ENCODE data around the gene CCDC40. TPM values are rescaled to one million over a fixed set of nuclear protein-coding genes. Genes with fewer than 3 reads are reported as not detected.

CCDC40 gene
- total RNA-seq, 1 donor from 2014 or later, result 29.6 TPM

DNA sequence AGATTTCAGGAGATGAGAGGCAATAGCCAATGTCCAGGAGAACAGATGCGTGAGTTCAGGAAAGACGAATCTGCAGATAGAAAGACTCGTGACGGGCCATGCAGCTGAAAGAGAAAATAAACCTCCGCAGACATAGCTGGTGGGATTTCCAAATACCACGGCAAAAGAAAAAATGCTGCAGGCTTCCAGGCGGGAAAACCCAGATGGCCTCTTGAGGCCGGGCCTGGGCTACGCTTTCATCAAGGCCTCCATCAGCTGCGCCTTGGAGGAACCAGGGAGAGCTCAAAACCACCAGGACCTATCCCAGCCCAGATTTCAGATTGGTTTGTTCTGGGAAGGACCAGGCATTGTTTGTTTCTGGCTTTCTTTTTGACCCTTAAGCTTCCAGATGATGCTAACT, 16.7 kb downstream of the CCDC40 start:
- Mint-ChIP-seq H3K4me1 (ENCODE audit: unreplicated experiment) (no peaks in the 10 kb centered on the region), H3K27ac (no peak overlapping the region), H3K9me3 (no peaks in the 10 kb centered on the region), H3K4me3 (no peak overlapping the region), H3K36me3 (peaks cover 12% of the 10 kb centered on the region), H3K27me3 (no peaks in the 10 kb centered on the region)
- TF ChIP-seq, protein P1, sequence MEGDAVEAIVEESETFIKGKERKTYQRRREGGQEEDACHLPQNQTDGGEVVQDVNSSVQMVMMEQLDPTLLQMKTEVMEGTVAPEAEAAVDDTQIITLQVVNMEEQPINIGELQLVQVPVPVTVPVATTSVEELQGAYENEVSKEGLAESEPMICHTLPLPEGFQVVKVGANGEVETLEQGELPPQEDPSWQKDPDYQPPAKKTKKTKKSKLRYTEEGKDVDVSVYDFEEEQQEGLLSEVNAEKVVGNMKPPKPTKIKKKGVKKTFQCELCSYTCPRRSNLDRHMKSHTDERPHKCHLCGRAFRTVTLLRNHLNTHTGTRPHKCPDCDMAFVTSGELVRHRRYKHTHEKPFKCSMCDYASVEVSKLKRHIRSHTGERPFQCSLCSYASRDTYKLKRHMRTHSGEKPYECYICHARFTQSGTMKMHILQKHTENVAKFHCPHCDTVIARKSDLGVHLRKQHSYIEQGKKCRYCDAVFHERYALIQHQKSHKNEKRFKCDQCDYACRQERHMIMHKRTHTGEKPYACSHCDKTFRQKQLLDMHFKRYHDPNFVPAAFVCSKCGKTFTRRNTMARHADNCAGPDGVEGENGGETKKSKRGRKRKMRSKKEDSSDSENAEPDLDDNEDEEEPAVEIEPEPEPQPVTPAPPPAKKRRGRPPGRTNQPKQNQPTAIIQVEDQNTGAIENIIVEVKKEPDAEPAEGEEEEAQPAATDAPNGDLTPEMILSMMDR (conservative IDR thresholded peaks at IDR 0.05), result no peak
- DNase-seq (ENCODE audit: extremely low spot score, unreplicated experiment), result no peak

DNA sequence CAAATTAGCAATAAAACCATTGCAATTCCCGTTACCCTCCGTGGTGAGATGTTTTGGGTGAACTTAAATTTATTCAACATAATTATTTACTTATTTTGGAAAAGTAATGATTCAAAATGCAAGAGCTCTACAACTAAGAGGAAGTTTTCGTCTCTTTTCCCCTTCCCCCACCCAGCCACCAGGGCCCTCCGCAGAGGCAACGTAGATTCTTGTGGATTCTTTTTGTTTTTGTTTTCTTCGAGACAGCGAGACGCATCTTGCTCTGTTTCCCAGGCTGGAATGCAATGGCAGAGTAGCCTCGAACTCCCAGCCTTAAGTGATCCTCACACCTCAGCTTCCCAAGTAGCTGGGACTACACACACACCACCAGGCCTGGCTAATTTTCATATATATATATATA, 19.2 kb downstream of the CCDC40 start:
- H3K27me3 Mint-ChIP-seq, result no peaks in the 10 kb centered on the region
- DNase-seq (ENCODE audit: extremely low spot score, unreplicated experiment), result no peak
- no peak overlapping the region for H3K4me3 Mint-ChIP-seq
- TF ChIP-seq, protein P1 (conservative IDR thresholded peaks at IDR 0.05), result no peak
- H3K36me3 Mint-ChIP-seq, result peaks cover 3% of the 10 kb centered on the region
- H3K27ac Mint-ChIP-seq, result no peak overlapping the region
- no peaks in the 10 kb centered on the region for H3K9me3 Mint-ChIP-seq
- H3K4me1 Mint-ChIP-seq (ENCODE audit: unreplicated experiment), result no peaks in the 10 kb centered on the region

DNA sequence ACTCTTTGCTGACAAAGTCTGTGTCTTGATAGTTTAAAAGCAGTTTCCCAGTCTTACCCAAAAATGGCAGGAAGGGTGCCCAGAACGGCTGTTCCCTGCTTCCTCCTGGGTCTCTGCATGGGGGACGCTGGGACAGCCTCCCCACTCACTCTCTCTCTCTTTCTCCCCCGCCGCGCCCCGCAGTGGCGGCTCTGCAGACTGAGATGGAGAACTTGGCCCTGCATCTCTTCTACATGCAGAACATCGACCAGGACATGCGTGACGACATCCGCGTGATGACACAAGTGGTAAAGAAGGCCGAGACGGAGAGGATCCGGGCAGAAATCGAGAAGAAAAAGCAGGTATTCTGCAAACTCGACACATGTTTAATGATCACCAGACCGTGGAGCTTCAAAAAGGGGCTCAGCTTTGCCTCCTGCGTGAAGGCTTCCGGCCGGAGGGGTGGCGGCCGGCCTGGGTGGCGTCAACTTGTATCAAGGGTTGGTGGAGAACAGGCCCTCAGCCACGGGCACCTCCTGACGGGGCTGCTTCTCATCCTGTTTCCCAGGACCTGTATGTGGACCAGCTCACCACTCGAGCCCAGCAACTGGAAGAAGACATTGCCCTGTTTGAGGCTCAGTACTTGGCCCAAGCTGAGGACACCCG, 22.0 kb downstream of the CCDC40 start:
- TF ChIP-seq, protein P1 (conservative IDR thresholded peaks at IDR 0.05), result no peak
- Mint-ChIP-seq H3K27ac (no peak overlapping the region), H3K4me3 (no peak overlapping the region), H3K9me3 (no peaks in the 10 kb centered on the region), H3K27me3 (no peaks in the 10 kb centered on the region), H3K4me1 (ENCODE audit: unreplicated experiment) (no peaks in the 10 kb centered on the region), H3K36me3 (no peaks in the 10 kb centered on the region)
- DNase-seq (ENCODE audit: extremely low spot score, unreplicated experiment), result no peak

DNA sequence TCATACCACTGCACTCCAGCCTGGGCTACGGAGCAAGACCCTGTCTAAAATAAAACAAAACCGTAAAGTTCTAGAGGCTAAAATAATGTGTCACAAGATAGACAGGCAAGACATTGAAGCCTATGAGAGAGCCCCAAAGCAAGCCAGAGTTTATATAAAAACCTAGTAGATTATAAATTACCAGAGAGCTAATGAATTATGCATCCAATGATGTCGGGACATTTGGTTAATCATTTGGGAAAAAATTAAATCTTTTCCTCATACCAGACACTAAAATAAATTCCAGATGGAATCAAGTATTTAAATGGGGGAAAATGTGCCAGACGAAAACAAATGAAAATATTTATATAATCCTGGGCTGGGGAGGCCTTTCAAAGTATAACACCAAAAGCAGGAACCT, 24.2 kb downstream of the CCDC40 start:
- Mint-ChIP-seq H3K9me3 (no peaks in the 10 kb centered on the region), H3K27ac (no peak overlapping the region), H3K27me3 (no peaks in the 10 kb centered on the region), H3K4me3 (no peak overlapping the region), H3K36me3 (no peaks in the 10 kb centered on the region), H3K4me1 (ENCODE audit: unreplicated experiment) (no peaks in the 10 kb centered on the region)
- no peak for DNase-seq (ENCODE audit: extremely low spot score, unreplicated experiment)
- TF ChIP-seq, protein P1 (conservative IDR thresholded peaks at IDR 0.05), result no peak

DNA sequence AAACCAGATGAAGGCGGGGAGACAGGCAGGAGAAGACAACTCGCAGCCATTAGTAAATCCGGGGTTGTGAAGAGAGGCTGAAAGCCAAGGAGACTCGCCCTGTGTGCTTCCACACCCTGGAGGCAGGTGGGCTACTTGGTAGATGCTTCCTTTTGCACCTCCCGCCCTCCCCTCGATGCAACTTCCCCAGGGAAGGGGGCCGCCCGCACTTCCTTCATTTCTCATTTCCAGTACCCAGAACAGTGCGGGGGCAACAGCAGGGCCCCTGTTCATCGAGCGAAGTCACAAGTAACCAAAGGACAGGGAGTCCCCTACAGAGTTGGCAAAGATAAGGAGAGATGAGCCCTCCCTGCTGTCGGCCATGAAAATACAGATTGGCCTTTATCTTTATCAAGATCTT, 25.0 kb downstream of the CCDC40 start:
- Mint-ChIP-seq H3K36me3 (no peaks in the 10 kb centered on the region), H3K27ac (no peak overlapping the region), H3K9me3 (no peaks in the 10 kb centered on the region), H3K27me3 (no peaks in the 10 kb centered on the region), H3K4me3 (no peak overlapping the region), H3K4me1 (ENCODE audit: unreplicated experiment) (no peaks in the 10 kb centered on the region)
- no peak for DNase-seq (ENCODE audit: extremely low spot score, unreplicated experiment)
- TF ChIP-seq, protein P1 (conservative IDR thresholded peaks at IDR 0.05), result no peak

Data from type B pancreatic cell (in vitro differentiated cells).